ENCODE results near the gene TEC. TPM values are rescaled to one million over a fixed set of nuclear protein-coding genes. Genes with fewer than 3 reads are reported as not detected.

TEC gene
- total and polyA plus RNA-seq, 2 experiments from 2014 or later, result 2.9 to 3.0 TPM

- TF ChIP-seq ZNF462 (CRISPR knock-in tag; IDR thresholded peaks at IDR 0.05), result no peak
- TF ChIP-seq JUNB (IDR thresholded peaks at IDR 0.05; ENCODE audit: unreplicated experiment), result no peak
These were observed 97.0 kb downstream of the TEC start (continued) for GRCh38 chr4:48172651-48173050.

- no peak overlapping the region for H3K4me3 ChIP-seq
- H3F3A ChIP-seq (replicated peaks; ENCODE audit: low read depth), result no peaks in the 10 kb centered on the region
- Mint-ChIP-seq H3K27ac (no peak overlapping the region), H3K4me1 (peaks cover 16% of the 10 kb centered on the region), H3K4me3 (no peak overlapping the region), H3K36me3 (ENCODE audit: low read depth) (no peaks in the 10 kb centered on the region), H3K9me3 (no peaks in the 10 kb centered on the region), H3K27me3 (ENCODE audit: insufficient read depth, low read depth, poor library complexity) (no peaks in the 10 kb centered on the region)
- H3K9me2 ChIP-seq (ENCODE audit: insufficient read depth), result no peaks in the 10 kb centered on the region
- no peak overlapping the region for H3K27ac ChIP-seq (ENCODE audit: low read depth)
- DNase-seq (ENCODE audit: low spot score) (no peak), ATAC-seq (no peak)
- H3K79me2 ChIP-seq (replicated peaks; ENCODE audit: insufficient read depth), result no peaks in the 10 kb centered on the region
- no peaks in the 10 kb centered on the region for H3K27me3 ChIP-seq (ENCODE audit: insufficient read depth)
- no peak overlapping the region for H2AFZ ChIP-seq
- H4K20me1 ChIP-seq (replicated peaks; ENCODE audit: insufficient read depth), result no peaks in the 10 kb centered on the region
- H3K36me3 ChIP-seq (ENCODE audit: insufficient read depth), result no peaks in the 10 kb centered on the region
- H3K4me1 ChIP-seq (ENCODE audit: insufficient read depth), result peaks cover 2% of the 10 kb centered on the region; the same call in 1 of the 2 replicates
- no peak overlapping the region for H3K4me2 ChIP-seq
- TF ChIP-seq STAT1 (IDR thresholded peaks at IDR 0.05; ENCODE audit: unreplicated experiment), result no peak
- TF ChIP-seq CTCF (conservative IDR thresholded peaks at IDR 0.05; ENCODE audit: low read depth in 2 of 2), result no peak
- TF ChIP-seq CREB1 (CRISPR knock-in tag; IDR thresholded peaks at IDR 0.05; ENCODE audit: low read depth), result no peak
- no peak for TF ChIP-seq ZNF114 (CRISPR knock-in tag; IDR thresholded peaks at IDR 0.05)
- TF ChIP-seq JUNB (IDR thresholded peaks at IDR 0.05; ENCODE audit: unreplicated experiment), result no peak
- TF ChIP-seq EZH2 (IDR thresholded peaks at IDR 0.05; ENCODE audit: low read depth, unreplicated experiment), result no peak
- TF ChIP-seq EZH2phosphoT487 (IDR thresholded peaks at IDR 0.05; ENCODE audit: unreplicated experiment), result no peak
- TF ChIP-seq NANOG (IDR thresholded peaks at IDR 0.05; ENCODE audit: borderline replicate concordance), result no peak
- TF ChIP-seq ETS1 (IDR thresholded peaks at IDR 0.05), result no peak
- TF ChIP-seq POLR2AphosphoS5 (IDR thresholded peaks at IDR 0.05; ENCODE audit: low read depth), result no peak
These were observed 100.0 kb downstream of the TEC start for GRCh38 chr4:48169636-48170035.
